ENCODE results near the gene RSL24D1. TPM values are rescaled to one million over a fixed set of nuclear protein-coding genes. Genes with fewer than 3 reads are reported as not detected.
A peak's percentile ranks its signal among the peaks of the same experiment; 100 is the strongest.
"Not testable (repeated sequence)": the region's sequence is repeated elsewhere in the genome, so short reads cannot be mapped to it uniquely, and the experiment has no call there.

RSL24D1 gene
- total RNA-seq, 4 donors from 2014 or later = 52.1 to 56.9 (median 53.7) TPM

DNA sequence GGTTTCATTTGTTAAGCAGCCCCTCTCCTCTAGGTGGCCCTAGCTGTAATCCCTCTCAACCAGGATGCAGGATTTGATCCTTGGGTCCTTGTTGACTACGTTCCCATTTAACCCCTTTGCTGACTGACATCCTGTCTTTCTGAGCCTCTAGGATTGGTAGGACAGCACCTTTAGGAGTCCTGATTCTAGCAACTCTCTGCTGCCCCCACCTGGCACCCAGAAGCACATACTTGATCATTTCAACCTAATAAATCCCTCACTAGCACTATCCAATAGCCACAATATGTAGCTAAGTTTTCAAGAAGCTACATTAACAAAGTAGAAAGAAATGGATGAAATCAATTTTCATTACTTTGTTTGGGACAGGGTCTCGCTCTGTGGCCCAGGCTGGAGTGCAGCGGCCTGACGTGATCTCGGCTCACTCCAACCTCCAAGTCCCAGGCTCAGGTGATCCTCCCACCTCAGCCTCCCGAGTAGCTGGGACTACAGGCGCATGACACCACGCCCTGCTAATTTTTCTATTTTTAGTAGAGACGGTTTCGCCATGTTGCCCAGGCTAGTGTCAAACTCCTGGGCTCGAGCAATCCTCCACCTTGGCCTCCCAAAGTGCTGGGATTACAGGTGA, 28.3 kb downstream of the RSL24D1 start:
- no peak overlapping the region for H3K27ac ChIP-seq
- WGBS = 71% methylated on average over 11 of the region's 11 CpGs
- H3K4me1 ChIP-seq = no peaks in the 10 kb centered on the region
- H3K4me3 ChIP-seq = no peak overlapping the region
- no peaks in the 10 kb centered on the region for H3K27me3 ChIP-seq
- TF ChIP-seq POLR2AphosphoS5 (IDR thresholded peaks at IDR 0.05) (no peak), CTCF (IDR thresholded peaks at IDR 0.05) (peak in 1 of 2 donors; percentile 52)
- DNase-seq (ENCODE audit: low spot score in 2 of 2) = no peak
- H3K36me3 ChIP-seq = no peaks in the 10 kb centered on the region
- H3K9me3 ChIP-seq = no peaks in the 10 kb centered on the region

DNA sequence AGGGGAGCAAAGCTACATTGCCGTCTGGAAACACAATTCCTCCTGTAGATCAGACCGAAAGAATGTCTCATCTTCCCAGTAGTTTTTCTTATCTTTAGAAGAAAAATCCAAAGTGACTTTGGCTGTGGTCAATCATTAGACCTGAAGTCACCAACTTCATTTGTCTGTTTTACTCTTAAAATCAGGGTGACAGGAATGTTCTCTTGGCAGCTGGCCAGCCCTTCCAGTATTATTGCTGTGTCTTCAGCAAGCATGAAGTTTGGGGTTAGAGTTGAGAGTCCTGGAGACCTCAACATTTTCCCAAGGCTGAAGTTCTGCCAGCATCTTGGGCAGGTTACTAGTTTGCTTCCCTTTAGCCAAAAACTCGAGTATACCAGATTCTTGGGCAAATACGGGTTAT, 32.5 kb downstream of the RSL24D1 start:
- no peak for TF ChIP-seq POLR2AphosphoS5 (IDR thresholded peaks at IDR 0.05)
- no peak for TF ChIP-seq POLR2A (IDR thresholded peaks at IDR 0.05)
- TF ChIP-seq CTCF (IDR thresholded peaks at IDR 0.05) = no peak
- no peak for TF ChIP-seq EP300 (IDR thresholded peaks at IDR 0.05)
- 86% methylated on average over 4 of the region's 4 CpGs for WGBS

DNA sequence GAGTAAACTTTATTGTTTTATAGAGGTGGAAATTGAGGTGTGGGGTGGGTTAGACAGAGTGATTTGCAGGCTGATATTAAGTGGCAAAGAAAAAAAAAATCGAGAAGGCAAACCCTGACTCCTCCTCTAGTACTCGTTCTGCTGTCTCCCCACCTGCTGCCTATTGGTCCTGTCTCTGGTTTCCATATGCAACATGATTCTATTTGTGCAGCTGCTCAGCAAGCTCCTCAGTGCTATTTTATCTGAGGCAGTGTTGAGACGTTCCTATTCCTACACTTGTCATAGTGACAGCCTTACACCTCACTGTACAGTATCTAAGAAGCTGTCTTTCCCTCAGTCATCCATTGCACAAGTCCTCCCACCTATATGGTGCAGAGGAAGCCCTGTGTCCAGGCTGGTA, 45.1 kb downstream of the RSL24D1 start:
- no peak overlapping the region for H3K27ac ChIP-seq
- H3K9me3 ChIP-seq = no peaks in the 10 kb centered on the region
- H3K36me3 ChIP-seq = no peaks in the 10 kb centered on the region
- 36% methylated on average over 3 of the region's 3 CpGs for WGBS
- H3K27me3 ChIP-seq = no peaks in the 10 kb centered on the region
- H3K4me1 ChIP-seq = no peaks in the 10 kb centered on the region
- TF ChIP-seq EP300 (IDR thresholded peaks at IDR 0.05) (no peak), CTCF (IDR thresholded peaks at IDR 0.05) (no peak), POLR2A (IDR thresholded peaks at IDR 0.05) (no peak), POLR2AphosphoS5 (IDR thresholded peaks at IDR 0.05) (no peak)
- H3K4me3 ChIP-seq = no peak overlapping the region
- no peak for DNase-seq (ENCODE audit: low spot score in 2 of 2)

More for the DNA sequence above, 32.5 kb downstream of the RSL24D1 start:
- no peaks in the 10 kb centered on the region for H3K27me3 ChIP-seq
- no peaks in the 10 kb centered on the region for H3K4me1 ChIP-seq
- H3K36me3 ChIP-seq = no peaks in the 10 kb centered on the region
- H3K9me3 ChIP-seq = no peaks in the 10 kb centered on the region
- H3K4me3 ChIP-seq = no peak overlapping the region
- no peak for DNase-seq (ENCODE audit: low spot score in 2 of 2)
- no peak overlapping the region for H3K27ac ChIP-seq

DNA sequence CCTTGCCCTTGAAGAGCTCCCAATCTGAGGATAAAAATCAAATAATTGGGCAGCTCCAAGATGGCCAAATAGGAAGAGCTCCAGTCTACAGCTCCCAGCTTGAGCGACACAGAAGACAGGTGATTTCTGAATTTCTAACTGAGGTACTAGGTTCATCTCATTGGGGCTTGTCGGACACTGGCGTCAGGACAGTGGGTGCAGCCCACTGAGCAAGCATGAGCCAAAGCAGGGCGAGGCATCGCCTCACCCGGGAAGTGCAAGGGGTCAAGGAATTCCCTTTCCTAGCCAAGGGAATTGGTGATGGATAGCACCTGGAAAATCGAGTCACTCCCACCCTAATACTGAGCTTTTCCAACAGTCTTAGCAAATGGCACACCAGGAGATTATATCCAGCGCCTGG, 53.6 kb downstream of the RSL24D1 start:
- H3K27me3 ChIP-seq; H3K27ac ChIP-seq; H3K9me3 ChIP-seq; DNase-seq (ENCODE audit: low spot score in 2 of 2); H3K36me3 ChIP-seq; H3K4me3 ChIP-seq; H3K4me1 ChIP-seq: not testable (repeated sequence)
- 85% methylated on average over 8 of the region's 8 CpGs for WGBS

DNA sequence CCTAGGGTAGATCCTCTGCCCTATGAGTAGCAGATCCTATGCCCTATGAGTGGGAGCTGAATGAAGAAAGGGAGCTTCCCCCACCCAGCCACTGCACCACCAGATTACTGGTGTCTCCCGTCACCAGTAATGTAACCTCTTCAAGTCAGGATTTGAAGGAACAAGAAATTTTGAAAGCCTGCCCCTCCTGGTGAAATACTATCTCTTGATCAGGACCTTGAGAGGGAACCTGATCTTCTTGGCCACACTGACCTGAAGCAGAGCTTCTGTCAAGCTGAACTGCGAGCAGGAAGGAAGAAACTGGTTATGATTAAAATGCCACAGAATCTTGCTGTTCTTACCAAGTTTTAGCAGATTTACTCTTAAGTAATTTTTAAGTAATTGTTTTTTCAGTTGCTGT, 62.8 kb downstream of the RSL24D1 start:
- 75% methylated on average over 2 of the region's 2 CpGs for WGBS

More for the DNA sequence above, 62.8 kb downstream of the RSL24D1 start:
- Histone ChIP-seq H3K4me3 (no peak overlapping the region), H3K36me3 (no peaks in the 10 kb centered on the region), H3K27me3 (no peaks in the 10 kb centered on the region), H3K27ac (no peak overlapping the region), H3K9me3 (no peaks in the 10 kb centered on the region), H3K4me1 (no peaks in the 10 kb centered on the region)
- DNase-seq (ENCODE audit: low spot score in 2 of 2) = no peak
- TF ChIP-seq CTCF (IDR thresholded peaks at IDR 0.05) = no peak
- TF ChIP-seq EP300 (IDR thresholded peaks at IDR 0.05) = no peak
- no peak for TF ChIP-seq POLR2A (IDR thresholded peaks at IDR 0.05)
- TF ChIP-seq POLR2AphosphoS5 (IDR thresholded peaks at IDR 0.05) = no peak
